Body of pancreas (tissue), 4 donors: Measurements from ENCODE around the gene CLPX.

Experiments used
- CTCF ChIP-seq, 7 experiments: fragments of 450-650 bp in 4 of 7; fragments of 200-600 bp in 3 of 7; sonication (generic) in 3 of 7; IDR thresholded peaks; one replicate each; pipeline ENCODE4 v1.5.1; 2016 to 2019; ENCODE audit warnings: antibody characterized with exemption in 7 of 7
- POLR2A ChIP-seq, 3 donors: fragments of 450-650 bp; IDR thresholded peaks; one replicate each; pipeline ENCODE4 v1.6.1; 2016; ENCODE audit warnings: antibody characterized with exemption in 3 of 3, mild to moderate bottlenecking in 2 of 3

- TF ChIP-seq CTCF (IDR thresholded peaks at IDR 0.05): no peak
- TF ChIP-seq POLR2A (IDR thresholded peaks at IDR 0.05): no peak
Measured at GRCh38 chr15:65211482-65211982, 26.4 kb upstream of the CLPX start.
